NCI-H2227 (cell line): Measurements from ENCODE around the gene CCL4L2.
A peak's percentile ranks its signal among the peaks of the same experiment; 100 is the strongest.
"Not testable (repeated sequence)": the region's sequence is repeated elsewhere in the genome, so short reads cannot be mapped to it uniquely, and the experiment has no call there.

Experiments used
- DNase-seq: peaks from one replicate; lab custom pipeline; 2025; ENCODE audit not compliant: unreplicated experiment; lab: John Stamatoyannopoulos, UW

The CCL4L2 gene

GRCh38 chr17:36210439-36211211, at the start of gene CCL4L2:
Gene CCL4L2 (plus strand): TSS chr17:36211063.
- not testable (repeated sequence) for DNase-seq

- not testable (repeated sequence) for DNase-seq
Observed at GRCh38 chr17:36168836-36169235, 42.0 kb upstream of the CCL4L2 start.

GRCh38 chr17:36176536-36176935, 34.3 kb upstream of the CCL4L2 start, which contains the start of gene TBC1D3B:
Gene TBC1D3B (minus strand): TSS chr17:36176636. CDS start chr17:36175050, 1,586 bp downstream.
- DNase-seq: not testable (repeated sequence)

- not testable (repeated sequence) for DNase-seq
Observed at GRCh38 chr17:36181446-36182175, 29.3 kb upstream of the CCL4L2 start.

GRCh38 chr17:36182176-36183000, 28.5 kb upstream of the CCL4L2 start:
- no peak for DNase-seq

GRCh38 chr17:36183001-36183971, 27.6 kb upstream of the CCL4L2 start:
- peak; percentile 26 for DNase-seq

GRCh38 chr17:36184023-36184765, 26.7 kb upstream of the CCL4L2 start:
- no peak for DNase-seq

GRCh38 chr17:36185416-36185815, 25.4 kb upstream of the CCL4L2 start:
- no peak for DNase-seq

GRCh38 chr17:36186810-36187763, 23.8 kb upstream of the CCL4L2 start:
- DNase-seq: not testable (repeated sequence)

- not testable (repeated sequence) for DNase-seq
Observed at GRCh38 chr17:36187943-36188665, 22.8 kb upstream of the CCL4L2 start.

- no peak for DNase-seq
Observed at GRCh38 chr17:36188891-36189306, 22.0 kb upstream of the CCL4L2 start.

- not testable (repeated sequence) for DNase-seq
Observed at GRCh38 chr17:36189993-36190392, 20.9 kb upstream of the CCL4L2 start.

GRCh38 chr17:36190549-36191330, 20.1 kb upstream of the CCL4L2 start:
- not testable (repeated sequence) for DNase-seq

- DNase-seq: no peak
Observed at GRCh38 chr17:36193216-36193775, 17.6 kb upstream of the CCL4L2 start.

- not testable (repeated sequence) for DNase-seq
Observed at GRCh38 chr17:36194147-36194831, 16.6 kb upstream of the CCL4L2 start.
